Suprapubic skin (tissue), 4 donors: ENCODE measurements around the gene TPT1. TPM values are rescaled to one million over a fixed set of nuclear protein-coding genes. Genes with fewer than 3 reads are reported as not detected.

Source experiments
- DNase-seq, 2 donors: peaks; one replicate each; pipeline ENCODE4 v3.0.0-alpha.2; 2019; ENCODE audit warnings: low spot score in 2 of 2
- H3K27ac ChIP-seq: fragments of 200-600 bp; sonication (generic); one replicate; pipeline ENCODE4 v1.5.1; 2019
- H3K27me3 ChIP-seq: fragments of 200-600 bp; sonication (generic); one replicate; pipeline ENCODE4 v1.5.1; 2019
- H3K36me3 ChIP-seq: fragments of 200-600 bp; sonication (generic); one replicate; pipeline ENCODE4 v1.5.1; 2019
- H3K4me1 ChIP-seq: fragments of 200-600 bp; sonication (generic); one replicate; pipeline ENCODE4 v1.5.1; 2019
- H3K4me3 ChIP-seq: fragments of 200-600 bp; sonication (generic); one replicate; pipeline ENCODE4 v1.5.1; 2019; ENCODE audit warnings: mild to moderate bottlenecking
- H3K9me3 ChIP-seq: fragments of 200-600 bp; sonication (generic); one replicate; pipeline ENCODE4 v1.5.1; 2019
- CTCF ChIP-seq, 2 donors: fragments of 200-600 bp in 1 of 2; fragments of 450-650 bp in 1 of 2; sonication (generic) in 1 of 2; IDR thresholded peaks; one replicate each; pipeline ENCODE4 v1.5.1; 2016 to 2019; ENCODE audit warnings: antibody characterized with exemption in 2 of 2, mild to moderate bottlenecking in 1 of 2, moderate library complexity in 1 of 2
- EP300 ChIP-seq: sonication (generic); formaldehyde crosslinking; IDR thresholded peaks from one replicate; pipeline ENCODE4 v1.6.1; 2017; ENCODE audit warnings: antibody characterized with exemption
- POLR2A ChIP-seq, 2 donors: fragments of 450-650 bp; IDR thresholded peaks; one replicate each; pipeline ENCODE4 v1.6.1; 2017; ENCODE audit warnings: antibody characterized with exemption in 2 of 2, mild to moderate bottlenecking in 2 of 2, moderate library complexity in 2 of 2
- POLR2AphosphoS5 ChIP-seq, 3 donors: sonication (generic); formaldehyde crosslinking; IDR thresholded peaks; one replicate each; pipeline ENCODE4 v1.6.1; 2017; ENCODE audit warnings: antibody characterized with exemption in 3 of 3
- WGBS: methylation state at CpG from one replicate; pipeline ENCODE4 v1.1.5; 2018; 5-methylcytosine and 5-hydroxymethylcytosine counted together
- total RNA-seq, 4 donors: library from RNA; depleted of rRNA; stranded (reverse); fragments of >200 nt; gene quantifications; one replicate each; pipeline ENCODE4 v1.1.0, GENCODE V29; 2016

The TPT1 gene
- total RNA-seq, 4 donors from 2014 or later, result 1,947 to 2,729 (median 2,521) TPM

DNA sequence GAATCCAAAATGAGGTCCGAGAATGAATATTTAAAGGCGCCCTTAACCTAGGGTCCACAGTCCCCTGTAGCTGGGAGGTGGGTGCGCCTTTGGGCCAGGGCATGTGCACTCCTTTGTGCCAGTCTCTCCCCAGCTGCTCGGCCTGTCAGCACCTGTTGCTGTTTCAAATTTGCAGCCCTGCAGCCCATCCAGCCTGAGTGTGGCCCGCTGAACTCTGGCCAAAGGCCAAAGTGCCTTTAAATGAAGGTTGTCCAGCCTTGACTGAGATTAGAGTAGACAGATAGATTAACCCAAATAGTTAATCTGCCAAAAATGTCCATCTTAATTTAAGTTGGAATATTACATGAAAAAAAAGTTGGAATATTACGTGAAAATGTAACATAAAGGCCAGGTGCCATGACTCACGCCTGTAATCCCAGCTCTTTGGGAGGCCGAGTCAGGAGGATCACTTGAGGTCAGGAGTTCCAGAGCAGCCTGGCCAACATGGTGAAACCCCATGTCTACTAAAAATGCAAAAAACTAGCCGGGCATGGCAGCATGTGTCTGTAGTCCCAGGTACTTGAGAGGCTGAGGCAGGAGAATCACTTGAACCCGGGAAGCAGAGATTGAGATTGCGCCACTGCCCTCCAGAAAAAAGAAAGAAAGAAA, 25.3 kb downstream of the TPT1 start:
- no peak for TF ChIP-seq POLR2A (IDR thresholded peaks at IDR 0.05)
- TF ChIP-seq POLR2AphosphoS5 (IDR thresholded peaks at IDR 0.05), result no peak
- no peak for TF ChIP-seq EP300
- TF ChIP-seq CTCF (IDR thresholded peaks at IDR 0.05), result no peak
- no peak for DNase-seq

GRCh38 chr13:45314822-45315221, 26.2 kb downstream of the TPT1 start:
- Histone ChIP-seq H3K27me3 (peaks cover 3% of the 10 kb centered on the region), H3K4me3 (no peak overlapping the region), H3K4me1 (peaks cover 14% of the 10 kb centered on the region), H3K27ac (no peak overlapping the region), H3K9me3 (no peaks in the 10 kb centered on the region), H3K36me3 (no peaks in the 10 kb centered on the region)
- DNase-seq, result no peak
- WGBS, result 90% methylated on average over 10 of the region's 10 CpGs
- TF ChIP-seq EP300 (no peak), POLR2A (IDR thresholded peaks at IDR 0.05) (no peak), POLR2AphosphoS5 (IDR thresholded peaks at IDR 0.05) (no peak), CTCF (IDR thresholded peaks at IDR 0.05) (no peak)

More for the DNA sequence above, 25.3 kb downstream of the TPT1 start:
- H3K27me3 ChIP-seq, result peaks cover 3% of the 10 kb centered on the region
- 91% methylated on average over 11 of the region's 11 CpGs for WGBS
- H3K9me3 ChIP-seq, result no peaks in the 10 kb centered on the region
- H3K36me3 ChIP-seq, result no peaks in the 10 kb centered on the region
- H3K4me3 ChIP-seq, result no peak overlapping the region
- no peak overlapping the region for H3K27ac ChIP-seq
- H3K4me1 ChIP-seq, result peaks cover 12% of the 10 kb centered on the region

GRCh38 chr13:45310341-45311131, 30.4 kb downstream of the TPT1 start:
- Histone ChIP-seq H3K27me3 (peaks cover 3% of the 10 kb centered on the region), H3K4me3 (peak overlapping the region; percentile 53), H3K4me1 (peaks cover 20% of the 10 kb centered on the region), H3K9me3 (no peaks in the 10 kb centered on the region), H3K36me3 (no peaks in the 10 kb centered on the region), H3K27ac (no peak overlapping the region)
- no peak for DNase-seq
- WGBS, result 14% methylated on average over 15 of the region's 15 CpGs
- no peak for TF ChIP-seq POLR2A (IDR thresholded peaks at IDR 0.05)
- TF ChIP-seq CTCF (IDR thresholded peaks at IDR 0.05), result no peak
- no peak for TF ChIP-seq POLR2AphosphoS5 (IDR thresholded peaks at IDR 0.05)
- TF ChIP-seq EP300, result no peak

- Histone ChIP-seq H3K27ac (no peak overlapping the region), H3K9me3 (no peaks in the 10 kb centered on the region)
- TF ChIP-seq POLR2A (IDR thresholded peaks at IDR 0.05) (no peak), POLR2AphosphoS5 (IDR thresholded peaks at IDR 0.05) (no peak), CTCF (IDR thresholded peaks at IDR 0.05) (no peak), EP300 (no peak)
Observed at GRCh38 chr13:45306966-45307365, 34.0 kb downstream of the TPT1 start.

DNA sequence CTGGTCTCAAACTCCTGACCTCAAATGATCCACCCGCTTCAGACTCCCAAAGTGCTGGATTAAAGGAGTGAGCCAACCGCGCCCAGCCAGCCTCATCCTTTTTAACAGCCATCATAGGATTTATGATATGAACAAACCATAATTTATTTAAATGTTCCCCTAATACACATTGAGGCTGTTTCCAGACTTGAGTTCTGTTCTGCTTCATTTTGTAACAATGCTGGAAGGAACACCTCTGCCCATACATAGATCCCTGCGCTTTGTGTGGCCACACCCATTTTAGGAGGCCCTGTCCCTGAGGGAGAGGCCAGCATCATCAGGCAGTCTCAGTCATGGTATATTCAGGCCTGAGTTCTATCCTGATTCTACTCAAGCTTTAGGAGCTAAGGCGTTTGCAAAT, 35.9 kb downstream of the TPT1 start:
- Histone ChIP-seq H3K9me3 (no peaks in the 10 kb centered on the region), H3K27ac (no peak overlapping the region), H3K27me3 (peaks cover 3% of the 10 kb centered on the region), H3K36me3 (no peaks in the 10 kb centered on the region), H3K4me1 (peaks cover 6% of the 10 kb centered on the region), H3K4me3 (no peak overlapping the region)
- TF ChIP-seq POLR2A (IDR thresholded peaks at IDR 0.05), result no peak
- no peak for TF ChIP-seq EP300
- TF ChIP-seq CTCF (IDR thresholded peaks at IDR 0.05), result no peak
- no peak for TF ChIP-seq POLR2AphosphoS5 (IDR thresholded peaks at IDR 0.05)
- WGBS, result 83% methylated on average over 5 of the region's 5 CpGs
- no peak for DNase-seq

More at GRCh38 chr13:45306966-45307365, 34.0 kb downstream of the TPT1 start:
- DNase-seq, result no peak
- H3K4me3 ChIP-seq, result no peak overlapping the region
- peaks cover 7% of the 10 kb centered on the region for H3K27me3 ChIP-seq
- H3K36me3 ChIP-seq, result no peaks in the 10 kb centered on the region
- H3K4me1 ChIP-seq, result peaks cover 20% of the 10 kb centered on the region
